BJ (cell line): ENCODE results near the gene EEF1AKMT2. TPM values are rescaled to one million over a fixed set of nuclear protein-coding genes. Genes with fewer than 3 reads are reported as not detected.
A peak's percentile ranks its signal among the peaks of the same experiment; 100 is the strongest.

Experiments used
- CTCF ChIA-PET: fragments of 350-600 bp; formaldehyde crosslinking; extraction: SDS; loops from one replicate; lab custom pipeline; 2021; ENCODE audit warnings: antibody characterized with exemption, inconsistent platforms; lab: Yijun Ruan, JAX
- POLR2A ChIA-PET: fragments of 300-600 bp; sonication (Branson Sonifier 250); formaldehyde crosslinking; extraction: SDS; loops from one replicate; lab custom pipeline; 2021; ENCODE audit warnings: antibody characterized with exemption; lab: Charles Lee
- DNase-seq: peaks from one replicate; pipeline ENCODE4 v3.0.0-alpha.2; 2011; ENCODE audit warnings: low read depth
- H3K27me3 ChIP-seq: 2 replicates; pipeline ENCODE4 v1.6.0; 2011; ENCODE audit warnings: low read length; ENCODE audit not compliant: control insufficient read depth, insufficient read depth
- H3K36me3 ChIP-seq: 2 replicates; pipeline ENCODE4 v1.5.1; 2011; ENCODE audit warnings: low read length; ENCODE audit not compliant: control insufficient read depth, insufficient read depth
- H3K4me3 ChIP-seq: 2 replicates; pipeline ENCODE4 v1.5.1; 2011; ENCODE audit warnings: low read depth, mild to moderate bottlenecking, control low read depth, low read length
- CTCF ChIP-seq: IDR thresholded peaks from 2 replicates; pipeline ENCODE4 v1.5.1; 2011; ENCODE audit warnings: low read depth, mild to moderate bottlenecking, control low read depth, inconsistent platforms, low read length, moderate library complexity; ENCODE audit not compliant: insufficient read depth
- polyA plus RNA-seq: library from polyadenylated mRNA; depleted of rRNA; stranded (reverse); fragments of >200 nt; gene quantifications from 2 replicates; pipeline ENCODE4 v1.2.3, GENCODE V29; 2011

The EEF1AKMT2 gene
- polyA plus RNA-seq, 1 experiment: 8.0 TPM

DNA sequence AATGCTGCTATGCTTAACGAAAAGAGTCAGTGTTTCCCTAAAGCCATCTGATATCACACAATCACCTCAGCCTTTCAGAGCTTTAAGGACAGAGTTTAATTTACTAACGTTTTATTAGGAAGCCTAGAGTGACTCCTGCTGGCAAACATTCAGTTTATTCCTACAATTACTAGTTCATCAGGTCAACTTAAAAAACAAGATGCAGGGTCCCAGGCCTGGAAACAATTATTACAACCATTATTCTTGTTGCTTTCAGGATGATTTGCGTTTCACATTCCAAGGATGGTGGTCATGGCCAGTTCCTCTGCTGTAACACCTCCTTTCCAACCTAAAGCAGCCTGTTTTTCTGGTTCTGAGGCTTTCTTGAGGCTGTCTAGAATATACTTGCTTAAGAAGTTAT, 46.0 kb downstream of the EEF1AKMT2 start:
- ChIA-PET CTCF (interaction anchor here (0.7 to 6.2 kb wide), 6 partner anchors 10 to 222 kb away, joined by 3 to 53 read pairs (median 10); no protein-coding TSS in a partner anchor), POLR2A (no interaction called here)
- no peaks in the 10 kb centered on the region for H3K27me3 ChIP-seq
- H3K4me3 ChIP-seq: no peak overlapping the region
- DNase-seq: no peak
- 0 out of 2 replicates have a peak, but pooled peaks cover 2% of the 10 kb centered on the region for H3K36me3 ChIP-seq
- peak; percentile 38 for TF ChIP-seq CTCF

DNA sequence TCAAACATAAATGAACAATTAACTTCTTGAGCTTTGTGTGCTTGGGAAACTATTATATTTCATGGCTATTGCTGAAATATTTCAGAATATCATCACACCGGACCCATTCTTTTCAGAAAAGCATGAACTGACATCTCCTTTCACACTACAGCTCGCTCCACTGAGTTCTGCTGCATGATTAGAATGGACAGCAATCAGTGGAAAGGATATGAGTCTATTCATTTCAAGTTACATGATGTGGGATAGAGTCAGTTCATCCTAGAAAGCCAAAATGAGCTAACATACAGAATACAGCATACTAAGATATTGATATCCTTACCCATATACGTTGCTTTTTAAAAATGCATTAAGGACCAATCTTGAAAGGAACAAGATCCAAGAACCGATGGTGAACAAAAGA, 46.4 kb downstream of the EEF1AKMT2 start:
- no peak for TF ChIP-seq CTCF
- no peak for DNase-seq
- 0 out of 2 replicates have a peak, but pooled peaks cover 2% of the 10 kb centered on the region for H3K36me3 ChIP-seq
- POLR2A ChIA-PET: no interaction called here
- no peaks in the 10 kb centered on the region for H3K27me3 ChIP-seq
- H3K4me3 ChIP-seq: no peak overlapping the region
- CTCF ChIA-PET: interaction anchor here (0.9 to 6.2 kb wide), 6 partner anchors 10 to 222 kb away, joined by 3 to 53 read pairs (median 10); no protein-coding TSS in a partner anchor

DNA sequence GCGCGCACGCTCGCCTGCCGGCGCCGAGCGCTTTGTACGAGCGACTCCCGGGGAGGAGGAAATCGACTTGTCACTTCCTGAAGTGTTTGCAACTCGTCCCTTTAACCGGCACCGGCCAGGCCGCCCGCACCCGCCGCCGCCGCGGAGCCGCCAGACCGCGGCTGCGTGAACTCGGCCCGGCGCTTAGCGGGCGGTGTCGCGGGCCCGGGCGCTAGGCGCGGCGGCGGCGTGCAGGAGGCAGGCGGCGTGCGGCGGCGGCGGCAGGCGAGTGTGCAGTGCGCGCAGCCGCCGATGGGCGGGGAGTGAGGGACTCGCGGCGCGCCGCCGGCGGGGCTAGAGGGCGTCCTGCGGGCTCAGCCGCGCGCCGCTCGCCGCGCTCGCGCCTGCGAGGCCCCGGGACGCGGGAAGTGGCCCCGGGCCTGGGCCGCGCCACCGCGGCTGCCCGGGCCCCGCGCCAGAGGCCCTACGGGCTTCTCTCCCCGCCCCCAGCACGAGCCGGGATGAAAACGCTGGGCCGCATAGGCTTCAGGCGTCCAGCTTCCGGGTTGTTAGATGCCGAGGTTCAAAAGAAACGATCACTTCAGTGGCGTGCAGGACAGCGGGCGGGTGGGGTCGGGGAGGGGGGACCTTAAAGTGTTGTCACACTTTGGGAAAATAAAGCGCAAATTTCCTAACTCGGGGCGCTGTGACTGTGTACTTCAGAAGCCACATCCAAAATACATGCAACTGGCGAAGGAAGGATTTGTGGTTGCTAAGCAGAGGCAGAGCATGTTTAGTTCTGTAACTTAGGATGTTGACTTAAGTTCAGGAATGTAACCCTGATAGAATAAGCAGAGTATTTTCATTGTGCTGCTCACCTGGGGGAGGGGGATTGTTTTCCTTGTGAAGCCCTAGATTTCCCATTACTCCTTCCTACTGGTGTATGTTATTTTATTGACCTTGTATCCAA, 47.3 kb downstream of the EEF1AKMT2 start, which contains the start of gene FAM53B:
FAM53B (minus strand) TSS at position 277 of the 949 bp plus-strand sequence. CDS start 37,665 bp downstream, outside the sequence.
- ChIA-PET CTCF (interaction anchor here (0.9 to 6.2 kb wide), 7 partner anchors 11 to 221 kb away, joined by 3 to 53 read pairs (median 9); no protein-coding TSS in a partner anchor), POLR2A (no interaction called here)
- no peak for TF ChIP-seq CTCF
- DNase-seq: no peak
- Histone ChIP-seq H3K27me3 (no peaks in the 10 kb centered on the region), H3K4me3 (peak within 1 kb of the TSS; percentile 56), H3K36me3 (0 out of 2 replicates have a peak, but pooled peaks cover 2% of the 10 kb centered on the region)

DNA sequence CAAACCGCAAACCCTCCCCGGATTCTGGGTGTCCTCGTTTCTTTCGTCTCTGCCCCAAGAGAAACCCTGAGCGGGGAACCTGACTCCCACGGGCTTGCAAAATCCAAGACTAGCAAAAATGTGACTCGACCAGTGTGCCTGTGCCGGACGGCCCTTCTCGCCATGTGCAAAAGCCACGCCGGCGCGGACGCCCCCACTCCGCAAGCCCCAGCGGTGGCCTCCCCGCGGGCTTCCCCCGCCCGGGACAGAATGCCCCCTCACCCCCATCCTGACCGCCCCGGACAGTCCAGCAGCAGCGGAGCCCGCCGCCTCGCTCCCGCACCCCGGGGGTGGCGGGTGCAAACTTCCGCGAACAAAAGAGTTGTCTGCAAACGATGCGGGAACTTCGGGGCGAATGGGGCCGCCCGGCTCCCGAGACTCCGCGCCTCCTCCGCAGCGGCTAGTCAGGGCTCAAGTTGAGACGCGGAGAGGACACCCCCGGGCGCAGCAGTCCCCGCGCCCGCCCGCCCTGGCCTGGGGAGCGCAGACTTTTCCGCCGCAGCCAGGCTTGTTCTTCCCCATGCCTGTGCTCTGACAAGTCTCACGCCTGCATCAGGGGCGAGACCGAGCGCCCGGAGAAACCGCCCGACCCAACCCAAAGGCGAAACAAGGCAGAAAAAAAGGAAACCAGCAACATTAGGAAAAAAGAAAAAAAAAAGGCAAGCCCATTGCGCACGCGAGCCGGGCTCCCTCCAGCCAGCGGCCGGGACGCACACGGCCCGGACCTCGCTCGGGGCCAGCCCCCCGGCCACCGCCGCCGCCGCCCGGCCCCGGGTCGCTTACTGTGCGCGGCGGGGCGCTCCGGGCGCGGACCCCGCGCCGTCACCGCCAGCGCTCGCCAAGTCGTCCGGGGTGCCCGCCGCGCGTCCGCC, 48.2 kb downstream of the EEF1AKMT2 start:
- DNase-seq: no peak
- ChIA-PET POLR2A (no interaction called here), CTCF (interaction anchor here (1.4 to 4.9 kb wide), 6 partner anchors 14 to 213 kb away, joined by 4 to 59 read pairs (median 14); no protein-coding TSS in a partner anchor)
- Histone ChIP-seq H3K4me3 (peak overlapping the region; percentile 56), H3K27me3 (no peaks in the 10 kb centered on the region), H3K36me3 (0 out of 2 replicates have a peak, but pooled peaks cover 2% of the 10 kb centered on the region)
- TF ChIP-seq CTCF: no peak
